GM21515 (cell line): Measurements from ENCODE around the gene CEP44.
"Not testable (repeated sequence)": the region's sequence is repeated elsewhere in the genome, so short reads cannot be mapped to it uniquely, and the experiment has no call there.

Source experiments
- ATAC-seq: cut with Tn5 transposase; IDR thresholded peaks from one replicate; pipeline ENCODE4 v1.9.1; 2021; ENCODE audit not compliant: unreplicated experiment

The CEP44 gene

DNA sequence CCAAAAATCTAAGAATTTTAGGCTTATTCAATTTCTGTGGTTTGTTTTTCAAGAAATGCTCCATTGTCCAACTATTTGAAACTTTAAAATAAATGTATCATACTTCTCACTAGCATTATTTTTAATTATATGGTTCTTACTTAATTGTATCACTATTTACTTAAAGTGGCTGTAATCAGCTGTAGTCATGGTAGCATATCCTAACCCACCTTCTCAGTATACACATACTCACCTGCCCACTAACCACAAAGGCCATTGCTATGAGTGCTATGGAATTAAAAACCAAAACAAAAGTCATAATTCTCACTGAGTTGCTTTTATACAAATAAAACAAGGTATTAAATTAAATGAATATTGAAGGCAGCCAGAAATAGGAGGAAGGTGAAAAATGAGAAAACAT, 5.2 kb upstream of the CEP44 start:
- ATAC-seq: no peak

DNA sequence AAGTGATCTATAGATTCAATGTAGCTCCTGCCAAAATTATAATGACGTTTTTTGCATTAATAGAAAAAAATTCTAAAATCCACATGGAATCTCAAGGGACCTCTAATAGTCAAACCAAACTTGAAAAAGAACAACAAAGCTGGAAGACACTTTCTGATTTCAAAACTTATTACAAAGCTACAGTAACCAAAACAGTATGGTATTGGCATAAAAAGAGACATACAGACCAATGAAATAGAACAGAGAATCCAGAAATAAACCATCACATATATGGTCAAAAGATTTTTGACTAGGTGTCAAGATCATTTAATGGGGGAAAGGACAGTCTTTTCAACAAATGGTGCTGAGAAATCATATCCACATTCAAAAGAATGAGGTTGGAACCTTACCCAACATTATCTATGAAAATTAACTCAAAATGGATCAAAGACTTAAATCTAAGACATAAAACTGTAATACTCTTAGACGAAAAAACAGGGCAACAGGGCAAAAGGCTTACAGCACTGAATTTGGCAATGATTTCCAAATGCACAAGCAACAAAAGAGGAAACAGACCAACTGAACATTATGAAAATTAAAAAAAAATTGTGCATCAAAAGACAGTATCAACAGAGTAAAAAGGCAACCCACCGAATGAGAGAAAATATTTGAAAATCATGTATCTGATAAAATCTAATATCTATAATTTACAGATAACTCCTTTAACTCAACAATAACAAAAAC, 4.1 kb upstream of the CEP44 start:
- no peak for ATAC-seq

DNA sequence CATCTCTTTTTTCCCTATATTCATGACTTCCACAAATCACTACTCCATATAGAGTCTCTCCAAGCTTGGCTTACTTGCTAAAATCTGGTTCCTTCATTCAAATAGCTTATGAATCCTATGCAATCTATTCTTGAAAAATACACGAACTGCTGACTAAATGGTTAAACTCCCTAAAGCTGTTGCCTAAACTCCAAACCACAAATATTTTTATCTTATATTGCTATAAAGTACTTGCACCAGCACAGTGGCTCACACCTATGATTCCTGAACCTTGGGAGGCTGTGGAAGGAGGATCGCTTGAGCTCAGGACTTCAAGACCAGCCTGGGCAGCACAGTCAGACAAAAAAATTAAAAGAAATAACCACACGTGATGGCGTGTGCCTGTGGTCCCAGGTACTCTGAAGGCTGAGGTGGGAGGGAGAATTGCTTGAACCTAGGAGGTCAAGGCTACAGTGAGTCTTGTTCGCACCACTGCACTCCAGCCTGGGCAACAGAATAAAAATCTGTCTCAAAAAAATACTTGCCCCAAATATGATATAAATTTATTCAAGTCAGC, 2.5 kb upstream of the CEP44 start:
- ATAC-seq: no peak

DNA sequence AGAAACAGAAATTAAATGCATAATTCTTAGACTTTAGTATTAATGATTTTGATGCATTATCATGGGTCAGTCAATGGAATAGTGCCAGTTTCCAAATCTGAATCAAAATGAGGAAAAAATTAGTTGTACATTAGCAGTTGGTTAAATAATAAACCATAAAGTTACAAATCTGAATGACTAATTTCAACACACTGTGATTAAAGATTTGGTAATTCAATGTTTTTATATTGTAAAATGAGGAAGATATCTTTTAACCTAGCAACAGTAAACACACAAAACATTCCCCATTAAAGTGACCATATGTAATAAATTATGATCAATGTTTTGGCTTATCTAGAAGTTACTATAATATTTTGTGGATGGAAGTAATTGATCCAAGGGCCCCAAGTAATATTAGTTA, 1.8 kb upstream of the CEP44 start:
- ATAC-seq: no peak

DNA sequence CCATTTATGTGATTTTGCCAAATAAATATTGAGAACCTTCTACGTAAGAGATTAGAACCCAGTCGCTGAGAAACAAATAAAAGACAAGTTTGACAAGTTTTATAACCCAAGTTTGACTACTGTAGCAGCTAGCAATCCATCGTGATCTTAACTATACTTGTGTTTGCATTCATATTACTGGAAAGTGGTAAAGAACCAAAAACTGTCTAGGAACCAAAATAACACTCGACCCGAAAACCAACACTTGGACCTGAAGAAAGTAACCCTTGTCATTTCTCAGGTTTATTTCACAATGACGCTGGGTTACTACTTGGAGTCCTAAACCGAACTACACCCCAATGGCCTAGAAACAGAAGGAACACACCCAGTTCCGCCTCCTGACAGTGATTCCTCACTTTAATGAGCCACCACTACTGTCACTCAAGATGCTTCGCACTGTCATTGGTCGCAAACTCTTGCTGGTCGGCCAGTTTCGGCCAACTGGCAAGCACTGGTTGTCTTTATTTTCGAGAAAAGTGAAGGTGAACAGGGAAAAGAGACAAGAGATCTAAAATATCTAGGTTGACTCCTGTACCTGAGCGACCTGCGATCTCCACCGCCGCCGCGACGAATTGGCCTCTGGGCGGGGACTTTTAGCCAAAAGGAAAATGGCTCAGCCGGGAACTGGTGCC, 740 bp upstream of the CEP44 start:
- ATAC-seq: peak; percentile 98

DNA sequence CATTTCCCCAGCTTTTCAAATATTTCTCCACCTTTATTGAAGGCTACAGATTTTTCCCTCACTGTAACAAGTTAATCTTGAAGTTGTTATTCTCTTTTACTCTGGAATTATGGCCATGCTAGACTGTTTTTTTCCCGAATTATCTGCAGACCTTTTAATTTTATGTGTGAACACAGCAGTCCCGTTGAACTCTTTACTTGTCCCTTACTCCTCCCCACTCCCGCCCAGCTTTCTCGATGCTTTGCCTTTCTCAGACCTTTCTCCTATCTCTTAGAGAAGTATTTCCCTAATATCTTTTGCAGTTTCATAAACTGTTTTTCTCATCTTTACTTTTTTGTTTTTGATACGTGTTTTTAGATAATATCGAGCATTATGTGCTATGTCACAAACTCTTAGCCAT, 776 bp downstream of the CEP44 start:
- ATAC-seq: no peak

DNA sequence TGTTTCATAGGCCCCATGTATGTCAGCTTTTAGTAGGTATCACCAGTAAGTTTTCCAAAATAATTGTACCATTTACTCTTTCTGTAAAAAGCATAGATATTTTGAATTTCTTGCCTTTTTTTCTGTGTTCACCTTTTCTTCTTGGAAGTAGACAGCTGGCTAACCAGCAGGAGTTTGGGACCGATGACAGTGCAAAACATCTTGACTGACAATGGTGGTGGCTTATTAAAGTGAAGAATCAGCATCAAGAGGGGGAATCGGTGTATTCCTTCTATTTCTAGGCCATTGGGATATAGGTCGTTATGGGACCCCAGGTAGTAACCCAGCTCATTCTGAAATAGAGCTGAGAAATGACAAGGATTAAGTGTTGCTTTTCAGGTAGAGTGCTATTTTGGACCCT, 3.2 kb downstream of the CEP44 start:
- no peak for ATAC-seq

DNA sequence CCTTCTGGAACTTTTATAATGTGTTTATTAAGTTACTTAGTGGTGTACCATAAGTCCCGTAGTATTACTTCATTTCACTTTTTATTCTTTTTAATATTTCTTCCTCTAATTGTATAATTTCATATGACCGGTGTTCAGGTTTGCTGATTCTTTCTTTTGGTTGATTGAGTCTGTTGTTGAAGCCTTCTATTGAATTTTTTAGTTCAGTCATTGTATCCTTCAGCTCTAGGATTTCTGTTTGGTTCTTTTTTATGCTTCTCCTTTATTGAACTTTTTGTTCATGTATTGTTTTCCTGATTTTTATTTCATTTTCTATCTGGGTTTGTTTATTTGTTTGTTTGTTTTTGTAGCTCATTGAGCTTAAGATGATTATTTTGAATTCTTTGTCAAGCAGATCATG, 8.8 kb downstream of the CEP44 start:
- no peak for ATAC-seq

DNA sequence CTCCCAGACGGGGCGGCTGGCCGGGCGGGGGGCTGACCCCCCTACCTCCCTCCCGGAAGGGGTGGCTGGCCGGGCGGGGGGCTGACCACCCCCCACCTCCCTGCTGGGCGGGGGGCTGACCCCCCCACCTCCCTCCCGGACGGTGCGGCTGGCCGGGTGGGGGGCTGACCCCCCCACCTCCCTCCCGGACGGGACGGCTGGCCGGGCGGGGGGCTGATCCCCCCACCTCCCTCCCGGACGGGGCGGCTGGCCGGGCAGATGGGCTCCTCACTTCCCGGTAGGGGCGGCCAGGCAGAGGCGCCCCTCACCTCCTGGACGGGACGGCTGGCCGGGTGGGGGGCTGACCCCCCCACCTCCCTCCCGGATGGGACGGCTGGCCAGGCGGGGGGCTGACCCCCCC, 10.9 kb downstream of the CEP44 start:
- not testable (repeated sequence) for ATAC-seq

DNA sequence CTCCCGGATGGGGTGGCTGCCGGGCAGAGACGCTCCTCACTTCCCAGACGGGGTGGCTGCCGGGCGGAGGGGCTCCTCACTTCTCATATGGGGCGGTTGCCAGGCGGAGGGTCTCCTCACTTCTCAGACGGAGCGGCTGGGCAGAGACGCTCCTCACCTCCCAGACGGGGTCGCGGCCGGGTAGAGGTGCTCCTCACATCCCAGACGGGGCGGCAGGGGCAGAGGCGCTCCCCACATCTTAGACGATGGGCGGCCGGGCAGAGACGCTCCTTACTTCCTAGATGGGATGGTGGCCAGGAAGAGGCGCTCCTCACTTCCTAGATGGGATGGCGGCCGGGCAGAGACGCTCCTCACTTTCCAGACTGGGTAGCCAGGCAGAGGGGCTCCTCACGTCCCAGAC, 11.4 kb downstream of the CEP44 start:
- not testable (repeated sequence) for ATAC-seq

DNA sequence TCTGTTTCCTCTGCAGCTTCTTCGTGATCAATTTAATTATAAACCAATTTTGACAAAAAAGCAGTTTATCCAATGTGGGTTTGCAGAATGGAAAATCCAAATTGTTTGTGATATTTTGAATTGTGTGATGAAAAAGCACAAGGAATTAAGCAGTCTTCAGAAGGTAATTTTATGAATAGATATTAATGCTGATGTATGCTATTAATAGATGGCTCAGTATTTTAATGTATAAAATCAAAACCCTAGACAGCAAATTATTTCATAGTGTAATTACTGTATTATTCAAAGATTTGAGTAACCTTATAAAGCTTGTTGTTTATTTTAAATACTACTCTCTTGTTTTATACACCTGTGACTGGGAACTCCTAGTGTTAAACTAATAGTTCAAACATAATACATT, 20.0 kb downstream of the CEP44 start:
- no peak for ATAC-seq

DNA sequence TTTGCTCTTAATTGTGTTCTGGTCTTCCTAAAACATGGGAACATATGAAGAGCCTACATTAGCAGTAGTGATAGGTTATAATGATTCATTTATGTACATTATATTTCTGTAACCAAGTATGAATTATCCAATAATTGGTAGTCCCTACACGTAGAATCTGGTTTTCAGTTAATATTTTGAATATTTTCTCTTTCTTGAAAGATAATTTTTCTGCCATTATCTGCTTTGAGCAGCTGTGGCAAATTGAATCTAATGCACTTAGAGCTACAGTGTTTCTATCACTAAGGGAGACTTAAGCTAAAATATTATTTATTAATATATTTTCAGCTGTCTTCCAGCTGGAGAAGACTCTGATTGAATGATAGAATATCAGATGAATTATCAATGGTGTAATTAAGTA, 21.0 kb downstream of the CEP44 start:
- ATAC-seq: no peak

DNA sequence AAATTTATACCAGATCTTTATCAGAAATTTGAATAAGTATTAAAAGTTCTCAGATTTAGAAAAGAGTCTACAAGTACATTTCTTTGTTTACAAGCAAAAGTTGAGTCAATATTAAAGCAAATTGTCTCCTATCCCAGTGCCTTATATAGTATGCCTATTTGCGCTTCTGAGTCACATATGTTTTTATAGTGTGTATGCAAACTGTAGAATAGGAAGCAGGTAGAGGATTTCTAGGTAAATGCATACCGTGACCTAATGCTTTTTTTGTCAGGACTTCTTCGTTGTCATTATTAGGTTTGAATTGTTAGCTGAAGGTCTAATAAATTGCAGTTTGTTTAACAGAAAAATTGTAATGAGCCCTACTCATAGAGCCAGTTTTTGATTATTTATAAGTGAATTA, 22.2 kb downstream of the CEP44 start:
- ATAC-seq: no peak

DNA sequence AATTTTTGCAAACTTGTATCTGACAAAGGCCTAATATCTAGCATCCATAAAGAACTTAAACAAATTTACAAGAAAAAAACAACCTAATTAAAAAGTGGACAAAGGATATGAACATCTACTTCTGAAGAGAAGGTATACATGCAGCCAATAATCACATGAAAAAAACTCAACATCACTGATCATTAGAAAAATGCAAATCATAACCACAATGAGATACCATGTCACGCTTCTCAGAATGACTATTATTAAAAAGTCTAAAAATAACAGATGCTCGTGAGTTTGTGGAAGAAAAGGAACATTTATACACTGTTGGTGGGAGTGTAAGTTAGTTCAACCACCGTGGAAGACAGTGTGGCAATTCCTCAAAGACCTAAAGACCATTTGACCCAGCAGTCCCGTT, 24.0 kb downstream of the CEP44 start:
- no peak for ATAC-seq

DNA sequence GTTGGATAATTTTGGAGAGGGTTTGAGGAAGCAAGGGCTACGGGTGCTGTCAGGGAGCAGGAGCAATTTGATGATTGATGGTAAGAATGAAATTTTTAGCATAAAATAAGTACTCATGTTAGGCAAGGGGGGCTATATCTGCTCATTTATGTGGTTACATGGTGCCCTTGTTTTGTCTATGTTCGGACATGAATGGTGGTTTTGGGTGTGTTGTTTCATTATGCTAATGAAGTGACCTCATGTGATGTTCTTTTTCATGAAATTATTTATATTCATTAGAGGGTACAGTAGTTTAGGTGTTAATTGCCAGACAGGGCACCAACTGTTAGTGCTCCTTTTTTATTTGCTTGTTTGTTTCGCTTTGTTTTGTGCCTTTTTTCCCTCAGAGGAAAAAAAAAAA, 29.3 kb downstream of the CEP44 start:
- ATAC-seq: no peak

DNA sequence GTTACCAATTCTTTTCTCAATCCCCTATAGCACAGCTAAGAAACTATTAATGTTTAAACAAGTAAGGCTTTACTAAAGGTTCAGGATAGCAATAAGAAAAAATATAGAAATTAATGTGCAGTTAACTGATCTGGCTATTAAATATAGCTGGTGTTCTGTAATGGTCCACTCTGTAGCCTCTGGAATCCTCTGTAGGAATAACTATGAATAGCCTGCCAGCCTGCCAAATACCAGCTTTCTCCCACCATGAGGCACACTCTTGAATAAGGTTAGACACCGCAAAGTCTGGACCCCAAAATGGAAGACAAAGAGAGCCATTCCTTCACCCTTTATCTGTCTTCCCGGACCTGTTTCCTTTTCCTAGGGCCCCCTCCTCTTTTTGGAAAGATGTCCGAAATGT, 30.6 kb downstream of the CEP44 start:
- no peak for ATAC-seq

DNA sequence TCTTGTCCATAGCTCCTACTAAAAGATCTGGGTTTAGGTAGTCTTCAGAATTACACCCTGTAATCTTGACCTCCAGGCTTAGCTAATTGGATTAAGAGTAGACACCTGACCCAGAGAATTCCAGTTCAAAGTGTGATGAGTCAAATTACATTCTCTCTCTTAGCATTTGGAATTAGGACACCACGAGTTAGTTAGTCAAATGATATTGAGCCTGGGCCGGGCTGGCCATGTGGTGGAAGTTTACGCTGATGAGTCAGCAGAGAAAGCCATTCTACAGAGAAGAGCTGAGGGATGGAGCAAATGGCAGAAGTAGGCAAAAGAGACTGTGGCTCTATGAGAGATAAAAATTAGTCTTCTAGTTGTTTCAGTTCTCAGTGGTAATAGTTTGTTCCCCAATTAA, 31.1 kb downstream of the CEP44 start:
- ATAC-seq: no peak

DNA sequence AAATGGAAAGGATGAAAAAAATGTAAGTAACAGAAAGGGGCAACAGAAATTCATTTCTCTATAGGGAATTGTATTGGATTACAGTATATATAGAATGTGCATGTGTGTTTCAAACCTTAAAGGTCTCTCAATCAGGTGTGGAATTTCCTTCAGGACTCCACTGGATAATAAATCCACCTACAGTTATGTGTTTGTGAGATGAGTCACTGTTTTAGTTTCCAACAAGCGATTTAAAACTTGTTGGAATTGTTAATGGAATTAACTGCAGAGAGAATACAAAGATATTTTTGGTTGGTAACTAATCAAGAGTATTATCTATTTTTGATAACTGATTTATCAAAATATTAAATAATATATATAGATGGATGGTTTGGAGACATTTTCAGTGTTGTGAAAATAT, 32.8 kb downstream of the CEP44 start:
- ATAC-seq: no peak

DNA sequence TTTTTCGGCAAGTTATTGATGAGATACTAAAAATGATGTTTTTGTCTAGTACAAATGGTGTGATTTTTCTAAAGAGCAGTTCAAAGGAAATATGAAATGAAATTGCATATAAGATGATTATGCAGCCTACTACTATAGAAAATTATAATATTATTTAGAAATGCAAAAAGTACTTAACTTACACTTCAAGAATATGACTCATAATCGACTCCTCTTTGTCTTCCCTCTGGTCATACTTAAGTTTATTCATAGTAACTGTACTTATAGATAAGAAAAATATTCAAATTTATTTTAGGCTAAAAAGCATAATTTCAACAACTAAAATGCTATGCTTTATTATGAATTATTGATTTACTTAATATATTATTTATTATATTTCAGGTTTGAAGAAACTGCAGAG, 33.2 kb downstream of the CEP44 start:
- ATAC-seq: no peak

DNA sequence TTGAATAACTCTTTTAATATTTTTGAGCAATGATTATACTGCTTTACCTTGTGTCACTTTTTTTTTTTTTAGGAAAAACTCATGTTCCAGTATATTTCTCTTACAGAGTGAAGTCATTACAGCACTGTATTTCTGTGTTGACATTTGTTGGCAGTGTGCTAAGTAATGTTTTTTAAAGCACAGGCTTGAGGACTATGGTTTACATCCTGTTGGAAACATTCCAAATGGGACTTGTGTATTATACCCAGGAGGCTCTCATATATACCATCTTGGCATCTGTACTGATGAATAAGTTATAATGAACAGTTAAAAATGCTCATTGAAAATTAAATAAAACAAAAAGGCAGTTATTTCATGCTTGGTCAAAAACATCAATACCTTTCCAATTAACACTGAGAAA, 33.8 kb downstream of the CEP44 start:
- no peak for ATAC-seq

DNA sequence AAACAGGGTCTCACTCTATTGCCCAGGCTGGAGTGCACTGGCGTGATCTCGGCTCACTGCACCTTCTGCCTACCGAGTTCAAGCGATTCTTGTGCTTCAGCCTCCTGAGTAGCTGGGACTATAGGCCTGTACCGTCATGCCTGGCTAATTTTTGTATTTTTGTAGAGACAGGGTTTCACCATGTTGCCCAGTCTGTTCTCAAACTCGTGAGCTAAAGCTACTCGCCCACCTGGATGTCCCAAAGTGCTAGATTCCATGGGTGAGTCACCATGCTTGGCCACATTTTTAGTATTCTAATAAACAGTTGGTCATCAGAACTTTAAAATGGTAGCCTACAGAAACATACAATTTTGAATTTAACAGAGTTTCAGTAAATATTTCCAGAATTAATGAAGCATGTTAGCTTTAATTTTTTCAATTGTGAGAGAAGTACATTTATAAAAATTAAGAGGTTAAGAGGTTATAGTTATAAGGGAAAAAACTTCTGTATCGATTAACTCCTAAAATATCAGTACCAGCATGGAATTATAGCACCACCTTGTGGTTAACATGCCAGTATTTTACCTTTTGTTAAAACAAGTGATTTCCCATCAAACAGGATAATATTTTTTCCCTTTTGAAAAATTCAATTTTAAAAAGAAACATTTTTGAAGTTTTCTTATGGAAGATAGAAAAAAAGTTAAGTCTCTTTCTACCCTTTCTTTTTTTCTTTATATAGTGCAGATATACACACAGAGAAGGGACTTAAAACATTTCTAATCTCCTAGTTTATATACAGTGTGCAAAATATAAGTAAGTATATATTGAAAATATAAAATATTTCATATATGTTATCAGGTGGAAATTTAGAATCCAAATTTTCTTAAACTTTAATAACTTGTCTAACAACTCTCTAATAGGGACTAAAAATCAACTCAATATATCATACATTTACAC, 35.4 kb downstream of the CEP44 start:
- ATAC-seq: no peak
